Measurements from ENCODE around the gene POLA1.

POLA1 gene

DNA sequence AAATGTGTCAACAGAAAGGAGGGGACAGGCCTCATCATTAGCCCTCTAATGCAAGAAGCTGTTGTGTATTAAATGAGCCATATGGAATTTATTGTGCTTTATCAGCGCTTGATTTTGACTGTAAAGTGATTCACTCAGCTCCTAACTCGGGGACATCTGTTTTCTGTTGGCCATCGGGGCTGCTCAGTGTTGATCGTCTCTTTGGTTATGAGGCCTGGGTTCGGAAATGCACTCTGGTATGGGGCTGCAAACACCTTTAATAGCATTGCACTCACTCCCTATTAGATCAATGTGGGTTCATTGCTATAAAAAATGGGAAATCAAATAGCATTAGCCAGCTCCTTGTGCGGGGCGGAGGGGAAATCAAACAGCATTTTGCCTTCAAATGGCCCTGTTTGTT lies 315.7 kb downstream of the POLA1 start:
- no peak for DNase-seq (ENCODE audit: low read depth)

DNA sequence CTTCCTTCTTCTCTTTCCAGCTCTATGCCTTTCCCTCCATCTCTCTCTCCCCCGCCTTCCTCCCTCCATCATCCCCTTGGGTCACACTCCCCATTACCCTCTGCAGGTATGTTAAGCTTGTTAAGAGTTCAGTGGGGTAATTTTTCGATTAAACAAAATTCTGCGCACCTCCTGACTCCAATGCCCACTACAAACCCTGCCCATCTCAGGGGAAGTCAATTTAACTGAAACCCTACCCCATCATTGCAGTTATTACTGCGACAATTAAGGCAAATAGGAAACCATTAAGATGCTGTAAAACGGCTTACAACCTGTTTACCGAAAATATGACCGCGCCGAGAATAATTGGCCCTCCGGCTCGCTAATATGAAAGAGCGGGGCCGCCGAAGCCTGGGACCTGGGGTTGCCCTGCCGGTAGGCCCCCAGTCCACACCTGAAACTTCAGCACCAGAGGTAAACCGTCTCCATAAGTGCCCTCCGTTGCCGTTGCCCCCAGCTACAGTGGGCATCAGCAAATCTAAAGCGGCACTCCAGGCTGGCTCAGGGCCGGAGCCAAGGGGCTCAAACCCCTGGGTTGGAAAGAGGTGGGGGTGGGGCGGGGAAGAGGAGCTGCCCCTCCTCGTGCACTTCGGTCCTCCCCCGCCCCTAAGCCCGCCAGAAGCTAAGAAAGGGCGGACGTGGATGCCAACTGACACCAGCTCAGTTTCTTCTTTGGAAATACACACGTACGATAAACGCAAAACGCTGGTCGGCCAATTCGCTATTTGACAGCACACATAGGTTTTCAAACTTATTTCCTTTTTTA lies 317.3 kb downstream of the POLA1 start:
- DNase-seq (ENCODE audit: low read depth) = no peak

DNA sequence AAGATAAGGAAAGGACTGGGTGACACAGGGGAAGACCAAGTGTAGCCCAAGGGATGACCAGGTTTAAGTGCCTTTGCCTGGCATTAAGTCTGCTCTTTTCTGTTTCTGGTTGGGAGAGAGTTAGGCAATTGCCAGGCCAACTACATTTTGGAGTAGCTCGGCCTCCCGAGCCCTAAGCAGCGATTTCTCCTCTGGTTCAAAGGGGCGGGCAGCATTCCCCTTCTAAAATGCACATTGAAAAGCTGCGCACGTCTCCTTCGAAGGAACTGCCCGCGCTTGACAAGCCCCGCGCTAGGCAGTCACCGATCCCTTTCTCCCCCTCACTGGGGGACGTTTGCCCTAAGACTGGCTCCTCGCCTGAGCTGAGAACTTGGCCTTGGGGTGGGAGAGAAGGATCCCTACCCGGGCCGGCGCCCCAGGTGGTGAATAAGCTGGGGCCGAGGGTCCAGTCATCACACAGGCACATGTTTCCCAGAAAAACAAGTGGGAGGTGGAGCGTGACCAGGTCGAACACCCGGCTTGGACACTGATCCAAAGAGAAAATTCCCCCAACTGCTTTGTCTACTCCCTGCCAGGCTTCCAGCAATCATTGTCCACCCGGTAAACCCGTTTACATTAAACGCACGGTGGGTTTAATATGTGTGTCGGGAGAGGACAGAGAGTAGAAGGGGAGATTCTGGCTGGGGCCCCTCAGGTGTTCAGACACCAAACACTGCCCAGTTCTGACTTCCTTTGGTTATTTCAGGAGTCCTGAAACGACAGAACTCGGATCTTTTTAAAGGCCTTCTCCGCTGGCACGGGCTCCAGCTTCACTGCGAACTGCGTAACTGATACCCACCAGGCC lies 318.1 kb downstream of the POLA1 start:
- DNase-seq (ENCODE audit: low read depth) = no peak

DNA sequence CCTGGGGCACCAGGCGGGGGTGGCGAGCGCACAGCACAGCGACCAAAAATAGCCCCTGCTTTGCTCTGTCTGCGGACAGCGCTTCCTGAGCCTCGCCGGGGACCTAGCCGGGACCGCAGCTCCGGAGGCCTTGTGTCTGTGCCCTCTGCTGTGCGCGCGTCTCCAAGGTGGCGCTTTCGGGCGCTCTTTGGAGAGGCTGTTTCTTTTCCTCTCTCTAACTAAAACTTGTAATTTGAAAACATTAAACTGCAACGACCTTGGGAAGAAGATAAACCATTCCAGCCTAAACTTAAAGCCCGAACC lies 318.7 kb downstream of the POLA1 start:
- DNase-seq (ENCODE audit: low read depth) = no peak

DNA sequence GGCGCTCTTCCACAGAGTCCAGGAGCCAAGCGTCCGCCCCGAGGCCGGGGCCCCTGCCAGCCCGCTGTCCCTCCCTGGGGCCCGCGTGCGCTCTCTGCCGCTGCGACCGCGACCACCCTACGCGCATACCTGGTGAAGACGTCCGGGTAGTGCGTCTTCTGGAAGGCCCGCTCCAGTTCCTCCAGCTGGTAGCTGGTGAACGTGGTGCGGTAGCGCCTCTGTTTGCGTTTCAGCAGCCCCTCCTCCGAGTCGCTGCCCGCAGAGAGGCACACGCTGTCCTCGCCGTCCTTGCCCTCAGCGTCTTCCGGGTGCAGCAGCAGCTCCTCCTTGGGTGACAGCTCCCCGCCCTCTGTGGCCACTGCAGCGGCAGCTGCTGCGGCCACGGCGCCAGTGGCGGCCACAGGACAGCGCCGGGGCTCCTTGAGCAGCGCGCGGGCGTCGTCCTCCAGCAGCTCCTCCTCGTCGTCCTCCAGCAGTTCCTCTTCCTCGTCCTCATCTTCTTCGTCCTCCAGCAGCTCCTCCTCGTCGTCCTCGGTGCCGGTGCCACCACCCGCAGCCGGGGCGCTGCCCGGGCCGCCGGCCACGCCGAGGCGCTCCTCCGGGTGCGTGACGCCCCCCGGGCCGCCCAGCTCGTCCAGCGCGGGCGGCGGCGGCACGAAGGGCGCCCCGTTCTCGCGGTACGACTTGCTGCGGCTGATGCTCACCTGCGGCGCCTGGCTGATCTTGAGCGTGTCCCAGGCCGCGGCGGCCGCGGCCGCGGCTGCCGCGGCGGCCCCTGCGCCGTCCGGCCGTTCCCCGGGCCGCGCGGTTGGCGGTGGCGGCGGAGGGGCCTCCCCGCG lies 319.3 kb downstream of the POLA1 start:
- no peak for DNase-seq (ENCODE audit: low read depth)

DNA sequence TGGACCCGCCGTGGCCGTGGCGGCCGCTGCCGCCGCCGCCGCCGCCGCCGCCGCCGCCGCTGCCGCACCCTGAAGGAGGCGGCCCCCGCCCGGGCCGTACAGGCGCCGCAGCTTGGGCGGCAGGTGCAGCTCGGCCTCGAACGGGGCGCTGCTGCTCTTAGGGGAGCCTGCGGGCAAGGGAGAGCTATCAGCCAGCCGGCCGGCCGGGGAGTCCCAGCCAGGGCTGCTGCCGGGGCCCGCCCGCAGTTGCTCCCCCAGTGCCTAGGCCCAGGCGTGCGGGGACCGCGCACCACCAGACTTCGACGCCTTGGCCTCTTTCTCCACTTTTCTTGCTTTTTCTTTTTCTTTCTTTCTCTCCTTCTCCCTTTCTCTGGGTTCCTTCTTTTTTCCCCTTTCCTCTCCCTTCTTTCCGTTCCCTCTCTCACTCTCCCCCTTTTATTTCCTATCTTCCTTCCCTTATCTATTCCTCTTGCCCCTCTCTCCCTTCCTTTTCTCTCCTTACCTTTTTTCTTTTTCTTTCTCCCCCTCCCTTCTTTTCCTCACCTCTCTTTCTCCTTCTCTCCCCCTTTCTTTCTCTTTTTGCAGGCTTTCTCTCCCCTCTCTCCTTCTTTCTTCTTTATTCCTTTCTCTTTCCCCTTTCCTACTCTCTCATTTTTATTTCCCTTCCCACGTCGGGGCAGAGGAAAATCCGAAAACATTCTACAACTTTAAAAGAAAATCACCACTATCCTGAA lies 320.1 kb downstream of the POLA1 start:
- no peak for DNase-seq (ENCODE audit: low read depth)

DNA sequence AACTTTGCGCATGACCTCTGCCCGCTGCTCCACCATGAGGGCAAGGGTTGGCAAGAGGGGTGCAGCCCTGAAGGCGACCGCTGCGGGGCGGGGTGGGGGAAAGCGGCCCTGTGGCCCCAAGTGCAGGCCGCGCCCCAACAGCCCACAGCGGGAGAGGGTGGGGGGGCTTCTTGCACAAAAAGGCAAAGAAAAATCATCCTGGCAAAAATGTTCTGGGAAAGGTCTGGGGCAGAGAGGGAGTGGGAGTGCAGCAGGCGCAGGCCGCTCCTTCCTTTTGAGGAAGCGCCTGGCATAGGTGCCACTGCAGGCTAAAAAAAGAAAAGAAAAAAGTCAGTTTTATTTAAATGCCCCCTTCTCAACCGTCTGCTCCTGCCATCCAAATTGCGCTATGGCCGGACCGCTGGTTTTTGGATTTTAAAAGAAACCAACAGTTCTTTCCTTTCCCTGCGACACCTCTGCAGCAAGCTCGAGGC lies 320.7 kb downstream of the POLA1 start:
- no peak for DNase-seq (ENCODE audit: low read depth)

DNA sequence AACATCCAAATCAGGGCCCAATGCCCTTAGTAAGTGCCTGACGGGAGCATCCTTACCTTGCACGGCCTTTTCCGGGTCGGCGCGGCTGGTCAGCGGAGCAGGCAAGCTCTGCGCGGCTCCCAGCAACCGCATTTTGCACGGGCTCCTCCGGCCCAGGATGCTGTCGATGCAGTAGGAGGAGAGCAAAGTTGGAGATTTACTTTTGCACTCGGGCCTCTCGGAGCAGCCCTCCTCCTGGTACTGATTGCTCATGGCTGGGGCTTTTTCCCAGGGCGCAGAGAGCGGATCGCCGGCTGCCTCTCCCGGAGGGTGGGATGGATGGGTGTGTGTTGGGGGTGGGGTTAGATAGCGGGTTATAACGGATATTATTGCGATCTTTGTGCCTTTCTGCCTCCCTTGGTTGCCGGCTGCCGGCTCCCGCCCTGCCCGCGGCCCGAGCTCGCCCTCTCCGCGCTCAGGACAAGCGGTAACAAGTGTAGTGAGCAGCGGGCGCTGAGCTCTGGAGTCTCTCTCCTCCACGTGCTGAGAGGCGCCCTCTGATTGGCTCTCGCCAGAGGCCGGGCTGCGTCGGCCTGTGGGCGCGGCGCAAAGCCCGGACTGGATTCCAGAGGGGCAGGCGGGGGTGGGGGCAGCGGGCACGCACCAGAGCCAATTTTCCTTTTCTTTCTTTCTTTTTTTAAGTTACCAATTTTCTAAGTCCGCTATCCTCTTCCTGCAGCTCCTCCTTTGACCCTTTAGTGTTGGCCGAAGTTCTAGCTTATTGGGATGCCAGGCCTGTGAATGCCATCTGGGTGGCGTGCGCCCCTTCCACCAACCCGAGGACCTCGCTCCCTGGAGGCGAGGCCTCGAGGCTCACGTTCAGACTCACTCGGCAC lies 322.0 kb downstream of the POLA1 start, which contains the start of gene ARX:
Gene ARX (minus strand): TSS at position 480 of the 875 bp plus-strand sequence. CDS start 228 bp downstream, at position 252.
- DNase-seq (ENCODE audit: low read depth) = peak; percentile 20

DNA sequence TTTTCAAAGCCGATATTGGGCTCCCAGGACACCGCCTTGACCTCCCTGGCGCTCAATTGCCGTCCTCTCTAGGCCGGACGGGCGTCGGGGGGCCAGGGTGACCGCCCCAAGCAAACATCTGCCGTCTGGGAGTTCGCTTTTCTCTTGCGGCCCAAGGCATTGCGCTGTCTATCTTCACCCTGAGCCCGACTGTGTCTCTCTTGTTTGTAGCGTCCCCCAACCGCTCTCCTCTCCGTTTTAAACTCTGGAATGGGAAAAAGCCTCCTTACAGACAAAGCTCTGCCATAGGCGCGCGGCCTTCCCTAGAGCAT lies 322.6 kb downstream of the POLA1 start:
- no peak for DNase-seq (ENCODE audit: low read depth)

DNA sequence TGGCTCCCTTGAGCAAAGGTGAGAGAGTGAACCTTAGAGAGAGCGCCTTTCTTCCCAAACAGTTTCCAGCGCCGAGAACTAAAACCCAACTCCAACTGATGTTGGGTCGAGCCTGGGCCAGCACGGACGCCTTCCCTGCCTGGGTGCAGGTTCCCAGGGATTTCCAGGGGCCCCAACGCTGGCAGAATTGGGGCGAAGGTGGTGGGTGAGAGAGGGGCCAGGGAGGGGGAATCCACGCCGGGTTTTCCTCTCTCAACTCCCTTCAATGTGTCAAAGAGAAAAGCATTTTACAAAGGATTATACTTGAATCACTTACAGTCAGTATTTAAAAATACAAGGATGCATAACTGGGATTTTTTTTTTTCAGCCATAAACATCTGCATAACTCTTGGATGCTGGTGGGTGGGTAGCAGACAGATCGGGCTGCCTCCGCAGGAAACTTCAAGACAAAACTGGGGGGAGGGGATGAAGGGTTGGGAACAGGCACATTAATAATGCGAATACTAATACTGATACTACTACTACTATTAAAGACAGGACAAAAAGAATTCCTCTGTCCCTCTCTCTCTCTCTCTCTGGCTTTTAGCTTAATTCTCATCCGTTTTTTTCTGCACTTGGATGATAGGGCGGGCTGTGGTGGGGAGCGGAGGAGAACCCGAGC lies 323.4 kb downstream of the POLA1 start:
- no peak for DNase-seq (ENCODE audit: low read depth)

DNA sequence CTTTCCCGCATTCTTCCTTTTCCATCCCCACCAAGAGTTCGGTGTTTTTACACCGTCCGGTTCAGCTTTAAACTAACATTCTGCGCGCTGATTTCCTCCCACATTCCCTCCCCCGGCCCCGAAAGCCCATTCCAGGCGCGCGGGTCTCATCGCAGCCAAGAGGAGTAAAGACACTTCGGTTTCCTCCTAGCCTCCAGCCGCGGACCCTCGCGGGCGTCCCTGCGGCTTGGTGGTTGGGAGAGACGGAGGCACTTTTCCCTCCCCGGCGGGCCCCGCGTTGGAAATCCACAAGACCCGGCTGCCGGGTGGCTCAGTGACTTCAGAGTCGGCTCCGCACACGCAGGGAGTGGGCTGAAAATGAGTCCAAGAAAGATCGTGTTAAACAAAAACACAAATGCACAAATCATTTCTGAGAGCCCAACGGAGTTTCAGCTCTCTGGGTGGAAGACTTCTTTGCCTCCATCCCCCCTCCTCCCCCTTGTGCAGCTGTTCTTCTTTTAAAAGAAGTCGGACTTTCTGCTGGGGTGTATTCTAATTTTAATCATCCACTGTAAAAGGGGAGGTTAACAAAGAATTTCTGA lies 324.0 kb downstream of the POLA1 start:
- DNase-seq (ENCODE audit: low read depth) = no peak

DNA sequence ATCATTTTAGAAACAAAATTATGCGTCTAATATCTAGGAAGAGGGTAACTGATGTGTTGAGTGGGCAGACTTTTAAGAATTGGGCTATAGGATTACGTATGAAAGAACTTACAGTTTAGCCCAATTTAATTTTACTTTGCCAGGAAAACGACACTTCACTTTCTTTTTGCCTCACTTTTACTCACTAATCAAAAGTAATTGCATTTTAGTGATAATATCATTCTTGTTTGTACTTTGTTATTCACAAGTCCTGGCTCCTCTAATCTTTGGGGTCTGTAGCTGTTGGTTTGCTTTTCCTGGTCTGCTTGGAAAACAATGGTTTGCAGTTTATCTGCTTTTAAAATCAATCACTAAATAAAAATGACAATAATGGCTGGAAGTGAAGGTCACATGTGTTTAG lies 325.0 kb downstream of the POLA1 start:
- no peak for DNase-seq (ENCODE audit: low read depth)

DNA sequence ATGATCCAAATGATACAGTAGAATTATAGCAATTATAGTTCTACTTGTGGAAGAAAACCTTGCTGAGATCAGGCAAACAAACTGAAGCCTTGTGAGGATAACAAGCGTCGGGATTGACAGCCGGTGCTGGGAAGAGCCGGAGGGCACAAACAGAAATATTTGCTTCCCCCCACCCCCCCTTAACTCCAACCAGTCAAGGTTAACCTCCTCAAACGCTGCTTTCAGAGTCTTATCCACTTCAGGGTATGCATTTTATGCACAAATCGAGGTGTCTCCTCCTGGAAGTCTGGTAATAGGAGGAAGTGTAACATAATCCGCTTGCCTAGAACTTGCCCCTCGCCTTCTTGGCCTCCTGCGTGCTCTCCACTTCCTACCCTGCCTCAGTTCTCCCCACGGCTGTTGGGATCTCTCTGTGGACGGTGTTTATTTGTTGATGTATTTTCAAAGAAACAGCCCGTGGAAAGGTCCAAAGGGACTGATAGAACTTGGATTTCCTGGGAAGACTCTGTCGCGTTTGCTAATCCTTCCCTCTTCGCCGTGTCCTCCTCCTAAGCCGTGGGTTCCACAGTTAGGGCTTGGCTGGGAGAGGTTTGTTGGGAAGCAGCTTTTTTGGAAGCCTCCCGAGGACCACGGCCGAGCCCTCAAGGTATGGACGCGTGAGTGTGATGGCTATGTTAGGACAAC lies 326.1 kb downstream of the POLA1 start:
- no peak for DNase-seq (ENCODE audit: low read depth)

DNA sequence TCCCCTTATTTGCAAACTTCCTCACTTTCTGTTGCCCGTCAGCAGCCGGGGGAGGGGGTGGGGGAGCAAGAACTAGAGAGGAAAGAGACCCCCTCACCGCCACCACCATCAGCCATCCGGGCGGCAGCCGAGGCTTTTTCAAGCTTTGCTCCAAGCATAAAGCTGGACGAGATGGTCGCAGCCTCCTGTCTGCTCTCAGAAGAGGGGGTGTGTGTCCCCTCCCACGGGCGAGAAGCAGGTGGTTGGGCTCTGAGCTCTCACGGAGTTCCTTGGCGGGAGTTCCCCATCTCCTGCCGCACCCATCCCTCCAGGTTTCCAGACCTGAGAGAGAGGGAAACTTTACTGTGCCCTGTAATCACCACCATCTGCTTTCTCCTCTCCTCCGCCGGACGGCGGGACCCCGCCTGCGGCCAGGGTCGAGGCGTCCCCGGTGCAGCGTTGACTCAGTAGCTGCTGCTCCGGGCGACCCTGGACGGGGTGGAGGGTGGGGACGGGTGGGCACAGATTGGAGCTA lies 326.7 kb downstream of the POLA1 start:
- no peak for DNase-seq (ENCODE audit: low read depth)

DNA sequence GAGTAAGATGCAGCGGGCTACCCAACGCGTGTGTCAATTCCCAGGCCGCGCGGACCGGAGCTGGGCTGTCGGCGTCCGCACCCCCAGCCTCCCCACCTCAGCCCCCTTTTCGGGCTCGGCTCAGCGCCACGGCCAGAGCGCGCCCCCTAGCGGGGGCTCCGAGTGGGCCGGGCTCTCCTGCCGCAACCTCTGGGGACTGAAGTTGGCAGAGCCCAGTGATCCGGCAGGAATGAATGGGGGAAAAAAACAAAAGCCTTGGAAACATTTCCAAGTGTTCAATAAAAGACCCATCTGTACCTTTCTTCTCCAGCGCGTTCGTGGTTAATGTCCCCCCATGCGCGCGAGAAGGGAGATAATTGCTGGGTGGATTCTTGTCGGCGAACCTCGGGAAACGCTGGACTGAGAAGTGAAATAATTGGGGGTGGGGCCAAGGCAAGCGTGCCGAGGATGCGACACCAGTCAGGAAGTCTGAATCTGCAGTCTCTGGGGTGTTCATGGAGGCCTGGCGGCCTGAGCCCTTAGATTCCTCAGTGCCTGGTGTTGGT lies 327.3 kb downstream of the POLA1 start:
- no peak for DNase-seq (ENCODE audit: low read depth)

DNA sequence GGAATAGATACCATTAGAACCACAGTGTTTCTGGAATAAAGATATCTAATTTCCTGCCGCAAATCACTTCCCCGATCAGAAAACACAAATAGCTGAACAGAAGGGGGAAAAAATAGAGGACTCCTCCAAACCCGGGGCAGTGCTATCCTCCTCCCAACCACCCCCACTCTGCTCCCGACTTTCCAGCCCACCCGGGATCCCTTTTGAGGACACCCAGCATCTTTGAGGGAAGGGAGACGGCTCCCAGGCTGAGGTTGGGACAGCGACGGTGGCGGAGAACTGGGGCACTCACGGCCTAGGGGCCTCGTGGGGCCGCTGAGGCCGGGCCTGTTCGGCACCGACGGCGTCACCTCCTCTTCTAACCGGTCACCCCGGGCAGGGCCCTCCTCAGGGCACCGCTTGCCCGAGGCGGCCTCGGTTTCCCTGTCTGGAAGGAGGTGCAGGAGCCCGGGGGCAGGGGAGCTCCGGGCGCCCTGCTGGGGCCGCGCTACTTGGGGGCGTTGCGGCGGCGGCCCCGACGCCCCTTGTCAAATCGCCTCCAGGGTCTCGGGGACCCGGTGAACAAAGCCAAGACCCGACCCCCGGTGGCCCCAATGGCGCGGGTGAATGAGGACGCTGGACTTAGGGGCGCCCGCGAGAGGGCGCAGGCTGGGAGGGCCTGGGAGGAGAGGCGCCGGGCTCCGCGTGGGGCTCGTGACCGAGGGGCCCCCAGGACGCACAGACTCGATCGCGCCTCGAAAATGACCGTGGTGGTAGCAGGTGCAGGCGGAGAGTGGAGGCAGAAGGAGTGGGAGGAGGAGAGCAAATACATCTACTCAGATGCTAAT lies 329.0 kb downstream of the POLA1 start:
- DNase-seq (ENCODE audit: low read depth) = no peak

DNA sequence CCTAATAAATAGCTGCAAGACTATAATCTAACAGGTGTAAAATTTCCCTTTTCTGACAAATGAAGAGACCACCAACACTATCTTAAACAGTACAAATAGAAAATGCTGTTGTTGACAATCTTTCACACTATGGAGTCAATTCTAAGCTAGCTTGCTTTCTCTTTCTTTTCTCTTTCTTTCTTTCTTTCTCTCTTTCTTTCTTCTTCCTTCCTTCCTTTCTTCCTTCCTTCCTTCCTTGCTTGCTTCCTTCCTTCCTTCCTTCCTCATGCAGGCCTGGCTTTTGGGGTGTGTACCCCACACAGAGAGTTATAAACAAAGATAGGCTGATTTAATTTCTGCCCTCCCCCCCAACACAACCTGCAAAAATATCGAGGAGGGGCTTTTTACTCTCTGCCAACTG lies 330.2 kb downstream of the POLA1 start:
- no peak for DNase-seq (ENCODE audit: low read depth)

DNA sequence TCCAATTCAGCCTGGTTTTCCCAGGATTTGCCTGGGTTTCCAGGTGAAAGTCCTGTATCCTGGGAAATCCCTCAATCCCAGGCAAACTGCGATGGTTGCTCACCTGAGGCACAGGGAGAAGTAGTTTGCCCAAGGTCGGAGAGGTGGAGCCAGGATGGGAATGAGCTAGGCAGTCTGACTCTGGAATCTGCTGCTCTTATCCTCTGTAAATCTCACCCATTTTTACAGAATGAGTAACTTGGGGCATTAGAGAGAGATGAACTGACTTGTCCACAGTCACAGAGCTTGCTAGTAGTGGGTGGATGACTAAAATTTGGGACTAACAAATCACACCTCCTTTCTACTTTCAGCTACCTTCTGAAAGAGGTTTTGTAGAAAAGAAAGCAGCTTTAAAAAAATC lies 331.9 kb downstream of the POLA1 start:
- no peak for DNase-seq (ENCODE audit: low read depth)
